C1 segment of cervical spinal cord (tissue), 14 donors: Measurements from ENCODE around the gene ZNF385B.
"Not testable (repeated sequence)": the region's sequence is repeated elsewhere in the genome, so short reads cannot be mapped to it uniquely, and the experiment has no call there.

ENCODE experiments used
- DNase-seq, 14 donors: peaks; one replicate each; lab custom pipeline; 2025; lab: John Stamatoyannopoulos, UW

ZNF385B gene

DNA sequence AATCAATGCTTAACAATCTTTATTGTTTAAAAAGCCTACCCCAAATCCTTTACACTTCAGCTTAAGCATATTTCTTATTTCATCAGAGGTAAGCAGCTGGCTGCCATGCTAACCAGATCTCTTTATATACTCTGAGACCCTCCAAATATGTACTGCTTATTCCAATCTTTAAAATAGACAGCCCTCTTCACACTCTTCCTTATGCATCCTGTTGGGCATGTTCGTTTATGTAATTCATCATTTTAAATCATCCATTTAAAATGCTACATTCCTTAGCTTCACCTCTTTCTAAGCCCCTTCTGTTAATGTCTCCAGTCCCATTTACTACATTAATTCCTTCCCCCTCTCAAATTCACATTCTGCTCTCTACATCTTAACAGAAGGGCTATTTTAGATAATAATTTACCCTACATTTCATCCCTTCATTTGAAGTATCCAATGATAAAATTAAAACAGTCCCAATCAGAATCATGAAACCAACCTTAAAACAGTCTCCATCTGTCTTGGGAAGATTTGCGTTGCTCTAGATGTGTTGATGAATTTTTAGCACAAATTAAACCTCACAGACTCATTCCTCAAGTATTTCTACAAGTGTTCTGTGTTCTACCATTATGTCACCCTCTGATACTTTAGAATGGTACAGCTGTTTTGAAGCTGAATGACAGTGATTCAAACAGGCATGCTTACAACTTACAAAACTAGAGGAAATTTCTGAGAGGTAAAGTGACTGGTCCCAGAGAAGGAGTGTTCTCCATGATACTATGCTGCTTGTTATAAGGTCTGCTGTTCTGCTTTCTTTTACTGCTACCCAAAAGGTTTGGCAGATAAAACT, 59.1 kb downstream of the ZNF385B start:
- DNase-seq: no peak

DNA sequence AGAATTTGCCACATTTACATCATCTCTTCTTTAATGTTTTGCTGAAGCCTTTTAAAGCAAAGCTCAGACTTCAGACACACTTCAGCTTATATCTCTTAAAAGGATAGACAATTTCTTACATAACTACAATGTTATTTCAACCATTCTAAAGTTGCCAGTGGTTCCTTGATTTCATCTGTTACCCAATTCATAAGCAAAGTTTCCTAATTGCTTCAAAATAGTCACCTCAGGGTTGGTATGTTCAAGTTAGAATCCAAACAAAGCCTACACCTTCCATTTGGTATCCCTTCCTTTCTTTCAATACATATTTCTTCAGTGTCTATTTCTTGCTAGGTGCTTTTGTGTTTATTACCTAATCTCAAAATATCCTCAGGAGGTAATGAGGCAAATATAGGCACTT, 60.6 kb downstream of the ZNF385B start:
- no peak for DNase-seq

DNA sequence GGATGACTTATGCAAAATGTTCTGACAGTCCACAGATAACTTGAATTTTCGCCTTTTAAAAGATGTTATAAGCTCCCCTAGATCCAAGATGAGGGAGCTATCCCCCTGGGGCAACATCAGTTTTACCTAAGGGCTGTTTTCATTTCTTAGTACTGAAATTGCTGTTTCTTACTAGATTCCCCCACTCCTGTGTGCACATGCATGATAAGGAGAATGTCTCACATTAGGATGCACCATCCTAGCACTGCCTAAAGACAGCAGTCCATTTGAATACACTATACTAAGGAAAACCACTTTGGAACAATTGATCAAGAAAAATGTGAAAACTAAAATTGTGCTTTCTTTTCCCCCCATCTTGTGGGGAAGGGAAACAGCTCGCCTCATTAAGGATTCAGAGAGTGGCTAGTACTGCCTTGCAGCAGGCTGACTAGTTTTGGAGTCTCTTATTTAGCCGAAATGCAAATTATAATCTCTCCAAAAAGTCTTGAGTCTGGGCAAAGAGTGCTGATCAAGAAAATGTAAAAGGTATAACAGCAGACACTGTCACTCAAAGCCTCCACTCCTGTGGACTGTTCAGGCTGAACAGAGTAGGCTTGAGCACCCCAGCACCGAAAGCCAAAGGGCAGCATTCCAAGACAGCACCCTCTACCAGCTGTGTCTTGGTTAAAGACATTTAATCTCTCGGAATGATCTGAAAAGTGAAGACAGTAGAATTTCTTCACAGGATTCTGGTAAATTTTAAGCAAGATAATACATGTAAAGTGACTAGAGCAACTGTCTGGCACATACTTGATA, 65.0 kb downstream of the ZNF385B start:
- no peak for DNase-seq

DNA sequence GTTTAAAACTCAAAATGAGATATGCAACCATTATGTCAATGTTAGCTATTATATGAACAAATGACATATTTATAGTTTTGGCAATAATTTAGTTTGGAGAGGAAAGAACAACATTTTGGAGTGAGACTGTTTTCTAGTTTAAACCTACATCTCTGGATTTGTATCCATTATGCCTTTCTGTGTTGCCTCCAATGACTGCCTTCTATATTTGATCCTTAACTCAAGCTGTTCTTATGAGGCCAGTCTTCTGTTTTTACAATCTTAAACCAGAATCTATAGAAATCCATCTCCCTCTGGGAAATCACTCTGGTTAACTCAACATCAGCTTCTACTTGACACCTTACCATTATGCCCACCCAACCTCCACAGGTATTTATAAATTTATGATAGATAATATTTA, 67.5 kb downstream of the ZNF385B start:
- no peak for DNase-seq

DNA sequence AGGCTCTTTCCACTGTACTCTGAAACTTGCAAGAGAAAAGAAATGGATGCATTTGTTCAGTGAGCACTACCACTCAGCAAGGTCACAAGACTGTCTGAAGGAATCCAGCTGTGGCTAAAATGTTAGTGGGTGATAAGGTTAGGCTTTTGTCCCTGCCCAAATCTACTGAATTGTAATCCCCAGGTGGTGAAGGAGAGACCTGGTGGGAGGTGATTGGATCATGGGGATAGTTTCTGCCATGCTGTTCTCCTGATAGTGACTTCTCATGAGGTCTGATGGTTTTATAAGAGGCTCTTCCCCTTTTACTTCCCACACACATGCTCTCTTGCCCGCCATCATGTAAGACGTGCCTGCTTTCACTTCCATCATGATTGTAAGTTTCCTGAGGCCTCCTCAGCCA, 68.2 kb downstream of the ZNF385B start:
- DNase-seq: no peak

DNA sequence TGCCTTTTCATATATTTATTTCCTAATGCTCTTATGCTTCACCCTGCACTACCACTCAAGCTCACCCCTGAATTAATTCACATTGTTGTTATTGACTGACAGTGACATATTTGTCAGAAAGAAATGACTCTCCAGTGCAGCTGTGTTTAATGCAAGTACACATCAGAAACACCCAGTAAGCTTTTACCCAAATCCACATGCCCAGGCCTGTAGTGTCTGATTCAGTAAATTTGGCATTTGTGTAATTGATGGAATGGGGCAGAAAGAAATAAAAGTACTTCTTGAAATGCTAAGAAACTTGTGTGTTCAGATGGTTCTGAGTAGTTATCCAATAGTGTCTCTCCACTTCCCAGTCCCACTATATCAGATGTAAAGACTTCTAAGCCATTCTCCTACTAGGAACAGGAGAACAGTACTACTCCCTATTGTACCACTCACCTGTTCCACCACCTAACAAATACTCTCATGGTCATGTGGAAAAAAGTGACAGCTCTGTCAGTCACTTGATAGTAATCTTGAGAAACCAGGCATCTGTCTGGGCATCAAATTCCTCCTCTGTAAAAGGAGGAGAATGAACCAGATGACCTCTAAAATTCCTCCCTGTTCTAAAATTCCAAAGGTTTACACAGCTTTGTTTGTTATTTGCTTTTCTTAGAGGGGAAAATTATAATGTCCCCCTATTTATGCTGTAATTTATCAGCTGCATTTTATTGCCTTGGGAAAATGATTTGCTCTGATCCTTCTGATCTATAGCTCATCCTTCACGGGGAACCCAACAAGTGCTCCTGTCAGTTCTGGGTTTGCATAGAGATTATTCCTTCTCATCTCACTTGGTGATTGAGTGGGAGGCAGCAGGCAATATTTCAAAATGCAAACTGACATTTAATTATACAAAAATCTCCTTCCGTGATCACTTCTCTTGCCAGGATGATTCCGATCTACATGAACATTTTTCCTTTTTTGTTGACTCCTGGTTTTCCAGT, 70.9 kb downstream of the ZNF385B start:
- no peak for DNase-seq

DNA sequence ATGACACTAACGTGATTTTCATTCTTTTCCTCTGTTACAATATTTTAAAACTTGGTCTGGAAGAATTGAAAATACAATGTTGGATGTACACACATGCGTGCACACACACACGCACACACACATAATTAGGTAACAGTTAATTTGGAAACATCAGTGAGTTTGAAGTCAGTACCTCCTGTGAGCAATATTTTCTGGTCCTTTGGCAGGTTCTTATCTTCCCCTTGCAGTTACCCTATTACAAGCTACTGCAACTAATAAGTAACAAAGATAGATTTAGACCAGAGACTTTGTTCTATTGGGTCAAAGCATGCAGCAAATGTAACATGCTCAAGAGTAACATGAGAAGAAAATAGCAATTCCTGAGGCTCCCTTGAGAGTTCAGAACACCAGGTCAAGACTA, 73.3 kb downstream of the ZNF385B start:
- no peak for DNase-seq

DNA sequence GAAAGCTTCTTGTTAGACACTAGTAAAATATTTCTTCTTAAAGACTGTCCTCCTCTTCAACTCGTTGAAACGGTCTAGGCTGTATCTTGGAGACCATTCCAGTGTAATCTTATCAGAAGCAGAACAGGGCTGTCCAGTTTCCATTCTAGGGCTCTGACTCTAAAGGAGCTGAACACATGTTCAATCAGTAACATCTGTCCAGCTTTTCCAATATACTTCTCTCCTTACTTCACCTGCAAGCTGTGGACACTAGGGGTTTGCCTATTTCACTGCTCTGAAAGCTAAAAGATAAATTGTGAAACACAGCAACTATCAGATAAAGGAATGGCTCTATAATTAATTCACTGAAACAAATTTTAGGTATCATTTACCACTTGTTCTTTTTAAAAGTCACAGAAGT, 73.8 kb downstream of the ZNF385B start:
- no peak for DNase-seq

DNA sequence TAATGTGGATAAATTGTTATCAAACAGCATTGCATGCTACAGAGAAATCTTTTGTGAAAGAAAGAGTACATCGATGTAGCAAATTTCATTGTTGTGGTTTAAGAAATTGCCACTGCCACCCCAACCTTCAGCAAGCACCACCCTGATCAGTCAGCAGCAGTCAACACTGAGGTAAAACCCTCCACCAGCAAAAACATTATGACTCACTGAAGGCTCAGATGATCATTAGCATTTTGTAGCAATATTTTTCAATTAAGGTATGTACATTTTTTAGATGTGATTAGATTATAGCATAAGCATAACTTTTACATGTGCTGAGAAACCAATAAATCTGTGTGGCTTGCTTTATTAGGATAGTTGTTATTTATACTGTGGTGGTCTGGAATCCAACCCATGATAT, 75.5 kb downstream of the ZNF385B start:
- no peak for DNase-seq

DNA sequence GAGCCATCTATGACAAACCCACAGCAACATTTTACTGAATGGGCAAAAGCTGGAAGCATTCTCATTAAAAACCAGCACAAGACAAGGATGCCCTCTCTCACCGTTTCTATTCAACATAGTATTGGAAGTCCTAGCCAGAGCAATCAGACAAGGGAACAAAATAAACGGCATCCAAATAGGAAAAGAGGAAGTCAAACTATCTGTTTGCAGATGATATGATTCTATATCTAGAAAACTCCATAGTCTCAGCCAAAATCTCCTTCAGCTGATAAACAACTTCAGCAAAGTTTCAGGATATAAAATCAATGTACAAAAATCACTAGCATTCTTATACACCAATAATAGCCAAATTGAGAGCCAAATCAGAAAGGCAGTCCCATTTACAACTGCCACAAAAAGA, 79.1 kb downstream of the ZNF385B start:
- DNase-seq: not testable (repeated sequence)

DNA sequence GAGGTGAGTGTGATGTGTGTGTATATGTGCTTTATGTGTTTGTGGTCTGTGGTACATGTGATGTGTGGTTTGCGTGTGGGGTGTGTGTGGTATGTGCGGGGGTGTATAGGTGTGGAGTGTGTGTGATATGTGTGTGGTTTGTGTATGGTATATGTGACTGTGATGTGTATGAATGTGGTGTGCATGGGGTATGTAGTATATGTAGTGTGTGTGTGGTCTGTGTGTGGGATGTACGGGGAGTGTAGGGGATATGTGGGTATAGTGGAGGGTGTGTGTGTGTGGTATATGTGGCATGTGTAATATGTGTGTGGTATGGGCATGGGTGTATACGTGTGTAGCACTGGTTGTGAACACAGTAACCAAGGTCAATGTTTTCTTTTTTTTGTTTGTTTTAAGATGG, 87.4 kb downstream of the ZNF385B start:
- no peak for DNase-seq

DNA sequence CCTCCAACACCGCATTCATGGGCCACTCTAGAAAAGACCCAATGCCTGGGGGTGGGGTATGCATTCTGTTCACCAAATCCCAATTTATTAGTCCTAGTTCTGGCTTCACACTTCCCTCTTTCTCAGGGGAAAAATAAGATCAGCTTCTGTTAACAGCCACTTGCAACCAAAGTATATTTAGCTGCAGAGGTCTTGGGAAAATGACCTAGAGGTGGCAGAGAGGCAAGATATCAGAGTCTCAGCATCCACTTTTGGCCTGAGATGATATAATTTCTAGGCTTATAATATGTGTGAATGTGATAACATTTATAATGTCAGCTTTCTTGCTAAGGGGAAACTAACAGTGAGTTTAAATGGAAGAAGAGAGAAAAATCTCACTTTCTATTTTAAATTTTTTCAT, 89.1 kb downstream of the ZNF385B start:
- no peak for DNase-seq

DNA sequence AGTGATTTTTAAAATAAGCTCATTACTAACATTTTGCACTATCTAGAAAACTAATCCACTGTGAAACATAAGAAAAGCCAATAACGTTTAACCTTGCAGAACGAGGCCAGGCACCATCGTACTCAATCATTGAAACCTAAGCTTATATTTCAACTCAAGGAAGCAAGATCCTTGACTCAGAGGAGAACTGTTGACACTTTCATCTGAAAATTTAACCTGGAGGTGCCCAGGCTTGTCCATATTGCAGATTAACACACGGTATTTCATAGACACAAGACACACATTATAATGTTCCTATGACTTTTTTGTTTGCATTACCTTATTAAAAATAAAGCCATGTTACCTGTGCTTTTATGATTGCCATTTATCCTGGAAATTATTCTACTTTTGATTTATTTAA, 89.6 kb downstream of the ZNF385B start:
- DNase-seq: no peak

DNA sequence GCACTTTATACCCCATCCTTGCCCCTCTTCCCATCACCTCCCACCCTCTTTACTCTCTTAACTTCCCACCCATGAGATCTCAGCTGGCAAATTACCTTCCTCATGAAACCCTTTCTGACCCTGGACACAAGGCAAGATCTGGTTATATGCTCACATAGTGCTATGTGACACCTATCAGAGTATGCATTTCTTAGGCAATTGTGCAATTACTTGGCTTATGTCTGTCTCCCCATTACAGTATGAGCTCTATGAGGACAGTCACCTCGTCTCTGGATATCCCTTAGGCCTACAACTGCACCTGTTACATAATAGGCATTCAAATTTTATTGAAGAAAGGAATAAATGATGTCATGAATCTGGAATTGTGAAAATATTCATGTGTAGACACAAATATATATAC, 91.4 kb downstream of the ZNF385B start:
- DNase-seq: no peak

DNA sequence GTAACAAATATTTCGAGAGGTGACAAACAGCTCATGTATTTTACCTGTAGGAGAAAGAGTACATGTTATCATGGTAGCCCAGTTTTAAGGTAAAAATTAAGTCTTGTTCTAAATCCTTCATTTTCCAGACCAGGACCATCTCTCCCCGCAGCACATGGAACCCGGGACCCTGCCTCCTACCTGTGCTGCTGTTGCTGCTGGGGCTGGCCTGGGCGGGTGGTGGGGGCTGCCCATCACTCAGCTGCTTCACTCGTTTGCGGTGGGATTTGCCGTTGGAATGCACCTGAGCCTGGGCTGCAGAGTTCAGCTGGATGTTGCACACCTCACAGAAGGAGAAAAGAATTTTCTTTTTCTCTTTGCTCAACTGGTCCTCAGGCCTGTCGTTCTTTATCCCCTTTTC, 92.1 kb downstream of the ZNF385B start:
- DNase-seq: no peak

DNA sequence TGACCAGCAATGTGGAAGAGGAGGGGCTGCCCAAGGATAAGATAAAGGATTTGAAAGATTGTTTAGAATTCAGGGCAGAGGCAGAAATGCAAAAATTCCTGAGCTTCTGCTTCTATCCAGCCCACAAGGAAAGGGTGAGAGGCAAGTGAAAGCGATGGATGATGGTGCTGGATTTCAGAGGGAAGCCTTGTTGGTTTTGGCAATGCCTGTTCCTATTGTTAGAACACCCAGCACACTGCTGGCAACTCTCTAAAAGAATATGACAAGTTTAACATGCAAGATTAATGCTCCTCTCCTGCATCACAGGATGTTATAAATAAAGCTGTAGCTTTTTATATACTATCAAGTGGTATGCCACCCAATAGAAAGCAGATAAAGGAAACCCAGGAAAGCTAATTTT, 92.6 kb downstream of the ZNF385B start:
- DNase-seq: no peak

DNA sequence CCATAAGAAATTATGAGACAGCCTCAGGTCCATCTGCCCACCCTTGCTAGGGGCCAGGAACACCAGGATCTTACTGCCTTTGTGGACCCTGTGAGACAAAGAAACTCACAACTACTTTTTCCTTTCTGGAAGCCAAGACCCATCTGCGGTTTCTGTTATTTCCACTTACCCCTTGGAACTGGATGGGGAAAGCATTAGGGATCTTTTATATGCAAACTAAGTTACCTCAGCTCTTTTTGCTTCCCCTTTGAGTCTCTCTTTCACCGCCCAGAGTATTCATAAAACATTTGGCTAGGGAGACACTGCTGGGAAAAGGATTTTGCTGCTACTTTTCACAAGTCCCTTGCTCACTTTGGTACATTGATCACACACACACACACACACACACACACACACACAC, 95.7 kb downstream of the ZNF385B start:
- no peak for DNase-seq

DNA sequence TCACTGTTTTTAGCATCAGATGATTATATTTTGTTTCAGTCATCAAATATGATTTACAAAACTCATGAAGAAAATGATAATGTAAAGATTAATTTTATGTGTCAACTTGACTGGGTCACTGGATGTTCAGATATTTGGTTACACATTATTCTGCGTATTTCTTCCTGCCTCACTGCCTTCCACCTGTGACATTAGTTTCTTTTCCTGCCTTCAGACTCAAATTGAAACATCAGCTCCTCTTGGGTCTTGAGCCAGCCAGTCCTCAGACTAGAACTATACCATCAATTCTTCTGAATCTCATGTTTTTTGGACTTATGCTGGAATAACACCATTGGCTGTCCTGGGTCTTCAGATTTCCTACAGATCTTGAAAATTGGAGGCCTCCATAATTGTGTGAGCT, 96.7 kb downstream of the ZNF385B start:
- DNase-seq: no peak

DNA sequence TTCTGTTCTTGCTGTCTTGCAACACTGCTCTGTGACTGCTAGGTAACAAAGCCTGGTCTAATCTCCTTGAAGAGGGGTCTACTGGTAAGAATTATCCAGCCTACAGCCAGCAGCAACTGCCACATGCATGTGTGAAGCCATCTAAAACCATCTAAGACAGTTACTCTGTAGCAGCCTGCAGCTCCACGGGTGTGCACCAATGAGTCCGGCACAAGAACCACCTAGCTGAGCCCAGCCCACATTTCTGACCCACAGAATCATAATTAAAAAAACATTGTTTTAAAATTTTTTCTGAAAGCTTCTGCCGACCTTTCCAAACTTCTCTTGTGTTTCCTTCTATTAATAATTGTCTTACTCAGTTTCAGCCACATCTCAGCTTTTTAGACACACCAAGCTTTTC, 102.8 kb downstream of the ZNF385B start:
- no peak for DNase-seq

DNA sequence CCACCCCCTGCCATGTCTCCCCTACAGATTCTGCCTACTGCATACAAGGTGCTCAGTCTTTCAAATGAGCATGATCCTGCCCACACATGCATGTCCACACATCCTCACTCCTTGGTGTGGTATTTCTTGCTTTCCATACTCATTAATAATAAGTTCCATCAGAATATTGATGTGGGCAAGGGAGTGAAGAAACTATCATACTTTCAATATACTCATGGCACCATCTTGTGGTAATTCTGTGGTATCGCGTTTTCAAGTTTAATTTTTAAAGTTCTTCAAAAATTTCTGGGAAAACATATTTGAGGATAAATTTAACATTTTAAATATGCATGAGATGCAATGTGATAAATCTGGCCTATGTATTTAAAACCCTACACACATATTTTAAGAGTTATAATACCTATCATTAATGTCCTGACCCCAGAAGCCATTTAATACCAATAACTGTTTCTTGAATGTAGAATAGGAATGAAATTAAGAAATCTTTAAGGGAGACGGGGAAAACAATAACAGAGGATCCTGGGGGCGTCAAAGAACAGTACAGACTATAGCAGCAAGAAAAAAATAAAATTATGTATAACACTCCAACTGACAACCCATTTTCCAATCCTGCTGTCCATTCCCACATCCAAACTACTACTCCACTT, 110.1 kb downstream of the ZNF385B start:
- DNase-seq: peak in 1 of 14 donors; percentile 4

DNA sequence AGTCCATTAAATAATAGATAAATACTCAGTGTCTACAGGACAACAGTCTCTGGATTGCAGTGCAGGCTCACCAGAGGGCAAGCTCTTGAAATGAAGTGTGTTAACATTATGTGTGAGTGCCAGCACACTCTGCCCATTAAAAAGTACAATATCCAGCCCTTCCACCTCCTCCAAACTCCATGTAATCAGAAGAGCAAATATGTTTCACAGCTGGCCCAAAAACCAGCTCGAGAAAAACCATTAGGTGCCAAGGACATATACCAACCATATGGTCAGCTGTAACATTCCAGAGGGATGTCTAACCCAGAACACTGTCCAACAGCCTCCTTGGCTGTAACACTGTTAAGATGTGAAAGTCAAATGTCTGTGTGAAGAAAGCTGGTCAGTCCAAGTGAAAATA, 112.2 kb downstream of the ZNF385B start:
- DNase-seq: no peak
